Neural progenitor cell (in vitro differentiated cells): Measurements from ENCODE around the gene RPL10A. TPM values are rescaled to one million over a fixed set of nuclear protein-coding genes. Genes with fewer than 3 reads are reported as not detected.

ENCODE experiments used
- DNase-seq: peaks from one replicate; pipeline ENCODE4 v3.0.0-alpha.2; 2016; ENCODE audit warnings: low spot score
- H2AFZ ChIP-seq: fragments of 200-600 bp; sonication (generic); replicated peaks from 2 replicates; pipeline ENCODE4 v1.6.1; 2016; ENCODE audit warnings: antibody characterized with exemption
- H3F3A ChIP-seq: fragments of 200-600 bp; sonication (generic); 2 replicates; pipeline ENCODE4 v1.6.1; 2016; ENCODE audit warnings: antibody characterized with exemption, low read depth
- H3K27ac ChIP-seq: fragments of 200-600 bp; sonication (generic); 2 replicates; pipeline ENCODE4 v1.5.1; 2016; ENCODE audit warnings: mild to moderate bottlenecking
- H3K27me3 ChIP-seq: fragments of 200-600 bp; sonication (generic); 2 replicates; pipeline ENCODE4 v1.6.1; 2016; ENCODE audit warnings: mild to moderate bottlenecking, moderate library complexity
- H3K36me3 ChIP-seq: fragments of 200-600 bp; sonication (generic); 2 replicates; pipeline ENCODE4 v1.5.1; 2016
- H3K4me1 ChIP-seq: fragments of 200-600 bp; sonication (generic); 2 replicates; pipeline ENCODE4 v1.6.1; 2016; ENCODE audit warnings: mixed run types
- H3K4me2 ChIP-seq: fragments of 200-600 bp; sonication (generic); 2 replicates; pipeline ENCODE4 v1.6.1; 2016
- H3K4me3 ChIP-seq: fragments of 200-600 bp; sonication (generic); 2 replicates; pipeline ENCODE4 v1.5.1; 2016
- H3K79me2 ChIP-seq: fragments of 200-600 bp; sonication (generic); 2 replicates; pipeline ENCODE4 v1.6.1; 2016; ENCODE audit warnings: low read depth
- H3K9ac ChIP-seq: fragments of 200-600 bp; sonication (generic); 2 replicates; pipeline ENCODE4 v1.6.1; 2016
- H3K9me3 ChIP-seq: fragments of 200-600 bp; sonication (generic); 2 replicates; pipeline ENCODE4 v1.5.1; 2016; ENCODE audit warnings: low read depth
- H4K20me1 ChIP-seq: fragments of 200-600 bp; sonication (generic); 2 replicates; pipeline ENCODE4 v1.6.1; 2016; ENCODE audit warnings: low read depth
- H3K27ac Mint-ChIP-seq: 3 replicates; pipeline ENCODE4 v1.8.0; 2021; ENCODE audit warnings: mixed read lengths
- H3K27me3 Mint-ChIP-seq: 2 replicates; pipeline ENCODE4 v1.8.0; 2022; ENCODE audit warnings: low read depth, mild to moderate bottlenecking, inconsistent platforms, moderate library complexity, mixed read lengths; ENCODE audit not compliant: insufficient read depth
- H3K36me3 Mint-ChIP-seq: 3 replicates; pipeline ENCODE4 v1.8.0; 2021; ENCODE audit warnings: mixed read lengths
- H3K4me1 Mint-ChIP-seq: 3 replicates; pipeline ENCODE4 v1.8.0; 2021; ENCODE audit warnings: mixed read lengths
- H3K4me3 Mint-ChIP-seq: 3 replicates; pipeline ENCODE4 v1.8.0; 2021; ENCODE audit warnings: mild to moderate bottlenecking, moderate library complexity, mixed read lengths
- H3K9me3 Mint-ChIP-seq: 3 replicates; pipeline ENCODE4 v1.8.0; 2020; ENCODE audit warnings: mixed read lengths
- EZH2 ChIP-seq: fragments of 200-600 bp; sonication (generic); IDR thresholded peaks from 2 replicates; pipeline ENCODE4 v1.6.1; 2017; ENCODE audit warnings: antibody characterized with exemption, mild to moderate bottlenecking, moderate library complexity
- EZH2phosphoT487 ChIP-seq: fragments of 200-600 bp; sonication (generic); IDR thresholded peaks from 2 replicates; pipeline ENCODE4 v1.6.1; 2017; ENCODE audit warnings: antibody characterized with exemption
- total RNA-seq: library from RNA; depleted of rRNA; stranded (reverse); fragments of >200 nt; gene quantifications from 2 replicates; pipeline ENCODE4 v1.2.3, GENCODE V29; 2015; ENCODE audit warnings: low replicate concordance
- TF ChIP-seq, protein P1 (sequence below): fragments of 200-600 bp; sonication (generic); IDR thresholded peaks from 2 replicates; pipeline ENCODE4 v1.5.1; 2017; ENCODE audit warnings: antibody characterized with exemption, mild to moderate bottlenecking

Gene RPL10A
- total RNA-seq, 1 donor from 2014 or later: 2,002 TPM

DNA sequence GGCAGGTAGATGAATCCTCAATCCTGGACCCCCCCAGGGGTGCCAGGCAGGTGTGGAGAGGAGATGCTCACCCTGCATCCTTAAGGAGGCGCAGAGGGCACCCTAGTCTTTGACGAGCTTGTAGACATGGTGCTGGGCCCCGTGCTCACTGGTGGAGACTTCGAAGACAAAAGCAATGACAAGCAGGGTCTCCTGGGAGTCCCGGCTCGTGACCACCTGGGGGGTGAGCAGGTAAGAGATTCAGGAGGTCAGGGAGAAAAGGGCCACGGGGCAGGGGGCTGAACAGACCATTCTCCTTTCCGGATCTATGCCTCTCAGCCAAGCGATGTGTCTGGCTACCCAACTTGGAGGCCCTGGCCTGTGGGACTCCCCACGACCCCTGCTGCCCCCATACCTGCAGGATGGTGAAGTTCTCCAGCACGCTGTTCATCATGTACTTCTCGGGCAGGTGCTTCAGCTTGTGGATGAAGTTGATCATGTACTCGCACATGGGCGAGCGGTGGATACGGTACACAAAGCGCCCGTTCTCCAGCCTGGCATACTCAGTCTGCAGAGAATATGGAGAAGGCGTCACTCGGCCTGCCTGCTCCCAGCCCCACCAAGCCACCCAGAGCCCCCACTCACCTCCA is 6.9 kb downstream of the RPL10A start:
- Histone ChIP-seq H3K27me3 (no peaks in the 10 kb centered on the region), H3K4me1 (peaks cover 17% of the 10 kb centered on the region), H3K9me3 (no peaks in the 10 kb centered on the region), H2AFZ (no peak overlapping the region), H3K27ac (peak overlapping the region; percentile 67), H3K9ac (no peak overlapping the region), H3K4me2 (no peak overlapping the region), H3K4me3 (no peak overlapping the region), H3F3A (peaks cover 62% of the 10 kb centered on the region), H3K36me3 (no peaks in the 10 kb centered on the region), H3K79me2 (peaks cover 26% of the 10 kb centered on the region), H4K20me1 (peaks cover 43% of the 10 kb centered on the region)
- no peak overlapping the region for H3K4me3 Mint-ChIP-seq
- H3K4me1 Mint-ChIP-seq: peaks cover 26% of the 10 kb centered on the region
- no peaks in the 10 kb centered on the region for H3K27me3 Mint-ChIP-seq
- no peak for DNase-seq
- H3K9me3 Mint-ChIP-seq: no peaks in the 10 kb centered on the region
- H3K36me3 Mint-ChIP-seq: peaks cover 21% of the 10 kb centered on the region
- TF ChIP-seq EZH2phosphoT487 (no peak), EZH2 (no peak)
- TF ChIP-seq, protein P1, sequence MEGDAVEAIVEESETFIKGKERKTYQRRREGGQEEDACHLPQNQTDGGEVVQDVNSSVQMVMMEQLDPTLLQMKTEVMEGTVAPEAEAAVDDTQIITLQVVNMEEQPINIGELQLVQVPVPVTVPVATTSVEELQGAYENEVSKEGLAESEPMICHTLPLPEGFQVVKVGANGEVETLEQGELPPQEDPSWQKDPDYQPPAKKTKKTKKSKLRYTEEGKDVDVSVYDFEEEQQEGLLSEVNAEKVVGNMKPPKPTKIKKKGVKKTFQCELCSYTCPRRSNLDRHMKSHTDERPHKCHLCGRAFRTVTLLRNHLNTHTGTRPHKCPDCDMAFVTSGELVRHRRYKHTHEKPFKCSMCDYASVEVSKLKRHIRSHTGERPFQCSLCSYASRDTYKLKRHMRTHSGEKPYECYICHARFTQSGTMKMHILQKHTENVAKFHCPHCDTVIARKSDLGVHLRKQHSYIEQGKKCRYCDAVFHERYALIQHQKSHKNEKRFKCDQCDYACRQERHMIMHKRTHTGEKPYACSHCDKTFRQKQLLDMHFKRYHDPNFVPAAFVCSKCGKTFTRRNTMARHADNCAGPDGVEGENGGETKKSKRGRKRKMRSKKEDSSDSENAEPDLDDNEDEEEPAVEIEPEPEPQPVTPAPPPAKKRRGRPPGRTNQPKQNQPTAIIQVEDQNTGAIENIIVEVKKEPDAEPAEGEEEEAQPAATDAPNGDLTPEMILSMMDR: no peak
- peak overlapping the region; percentile 76 for H3K27ac Mint-ChIP-seq

DNA sequence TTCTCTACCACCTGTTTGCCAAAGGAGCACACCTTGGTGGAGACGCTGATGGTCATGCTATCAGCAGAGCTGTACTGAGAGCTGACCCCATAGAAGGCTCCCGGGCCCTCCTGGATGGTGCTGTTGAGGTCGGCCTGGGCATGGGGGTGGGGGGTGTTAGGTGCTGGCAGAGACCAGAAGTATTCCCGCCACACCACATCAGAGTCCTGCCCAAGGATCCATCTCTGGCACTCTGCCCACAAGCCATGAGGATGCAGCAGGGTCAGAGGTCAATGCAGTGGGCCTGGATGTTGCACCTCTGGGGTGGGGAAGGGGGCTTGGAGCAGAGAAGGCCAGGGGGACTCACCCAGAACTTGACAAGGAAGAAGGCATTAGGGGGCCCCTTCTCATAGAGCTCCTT is 7.4 kb downstream of the RPL10A start:
- no peak overlapping the region for H3K27ac Mint-ChIP-seq
- no peaks in the 10 kb centered on the region for H3K36me3 ChIP-seq

DNA sequence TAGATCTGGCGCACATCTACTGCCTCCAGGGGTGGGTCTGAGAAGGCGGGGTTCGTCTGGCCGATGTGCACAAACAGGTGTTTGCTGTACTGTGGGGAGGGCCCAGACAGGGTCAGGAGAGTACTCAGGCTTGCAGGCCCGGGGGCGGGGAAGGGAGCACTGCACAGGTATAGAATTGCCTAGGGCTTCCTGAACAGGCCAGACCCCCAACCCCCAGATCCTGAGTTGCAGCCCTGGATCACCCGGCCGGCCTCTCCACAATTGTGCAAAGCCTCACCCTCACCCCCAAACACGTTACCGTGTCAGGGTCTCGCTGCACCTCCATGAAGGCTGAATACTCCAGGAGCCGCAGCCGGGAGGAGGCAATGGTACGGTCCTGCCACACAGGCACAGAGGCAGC is 7.8 kb downstream of the RPL10A start:
- Mint-ChIP-seq H3K9me3 (no peaks in the 10 kb centered on the region), H3K27me3 (peaks cover 2% of the 10 kb centered on the region), H3K27ac (no peak overlapping the region), H3K36me3 (peaks cover 11% of the 10 kb centered on the region), H3K4me3 (no peak overlapping the region), H3K4me1 (peaks cover 17% of the 10 kb centered on the region)
- Histone ChIP-seq H3K9ac (no peak overlapping the region), H3K4me3 (no peak overlapping the region), H3K36me3 (no peaks in the 10 kb centered on the region), H3K27ac (no peak overlapping the region), H3K27me3 (no peaks in the 10 kb centered on the region), H4K20me1 (peaks cover 33% of the 10 kb centered on the region), H2AFZ (no peak overlapping the region), H3K79me2 (peaks cover 17% of the 10 kb centered on the region), H3F3A (peaks cover 52% of the 10 kb centered on the region), H3K4me2 (no peak overlapping the region), H3K9me3 (no peaks in the 10 kb centered on the region), H3K4me1 (peaks cover 7% of the 10 kb centered on the region)
- TF ChIP-seq EZH2: no peak
- TF ChIP-seq EZH2phosphoT487: no peak
- TF ChIP-seq, protein P1: no peak
- DNase-seq: no peak

More for the DNA sequence above, 7.4 kb downstream of the RPL10A start:
- H3K4me1 Mint-ChIP-seq: peaks cover 21% of the 10 kb centered on the region
- H3K9ac ChIP-seq: no peak overlapping the region
- no peak overlapping the region for H3K27ac ChIP-seq
- H3K4me3 ChIP-seq: no peak overlapping the region
- TF ChIP-seq EZH2: no peak
- TF ChIP-seq, protein P1: no peak
- TF ChIP-seq EZH2phosphoT487: no peak
- H3F3A ChIP-seq: peaks cover 56% of the 10 kb centered on the region
- DNase-seq: no peak
- peaks cover 16% of the 10 kb centered on the region for H3K36me3 Mint-ChIP-seq
- no peaks in the 10 kb centered on the region for H3K27me3 ChIP-seq
- peaks cover 38% of the 10 kb centered on the region for H4K20me1 ChIP-seq
- H3K4me3 Mint-ChIP-seq: no peak overlapping the region
- H3K4me2 ChIP-seq: no peak overlapping the region
- peaks cover 21% of the 10 kb centered on the region for H3K79me2 ChIP-seq
- H3K9me3 Mint-ChIP-seq: no peaks in the 10 kb centered on the region
- H2AFZ ChIP-seq: no peak overlapping the region
- peaks cover 2% of the 10 kb centered on the region for H3K27me3 Mint-ChIP-seq
- H3K9me3 ChIP-seq: no peaks in the 10 kb centered on the region
- peaks cover 12% of the 10 kb centered on the region for H3K4me1 ChIP-seq
